CD14-positive monocyte (primary cell): ENCODE data around the gene PTAR1. TPM values are rescaled to one million over a fixed set of nuclear protein-coding genes. Genes with fewer than 3 reads are reported as not detected.

Experiments
- DNase-seq, 3 donors: peaks; one replicate each; pipeline ENCODE4 v3.0.0-alpha.2; 2011 to 2022
- H2AFZ ChIP-seq: 2 replicates; pipeline ENCODE4 v1.6.0; 2012; ENCODE audit warnings: mild to moderate bottlenecking, low read depth, low read length, inconsistent platforms; ENCODE audit not compliant: insufficient read depth, poor library complexity, severe bottlenecking
- H3K27ac ChIP-seq, 2 donors: 1 replicate in 1 of 2; 2 replicates in 1 of 2; pipeline ENCODE4 v1.5.1; 2012 to 2013; ENCODE audit warnings: low read length in 2 of 2, control low read depth in 1 of 2, inconsistent platforms in 1 of 2, low read depth in 1 of 2, mild to moderate bottlenecking in 1 of 2
- H3K27me3 ChIP-seq, 2 donors: one replicate each; pipeline versions ENCODE4 v1.6.0 to v1.6.1; 2011 to 2013; ENCODE audit warnings: low read length in 2 of 2; ENCODE audit not compliant: control insufficient read depth in 2 of 2, insufficient read depth in 2 of 2
- H3K36me3 ChIP-seq, 2 donors: replicated peaks in 1 of 2; 1 replicate in 1 of 2; 2 replicates in 1 of 2; pipeline versions ENCODE4 v1.5.1 to v1.6.1; 2012 to 2013; ENCODE audit warnings: low read length in 2 of 2, control low read depth in 1 of 2, inconsistent platforms in 1 of 2, mild to moderate bottlenecking in 1 of 2; ENCODE audit not compliant: insufficient read depth in 2 of 2, control insufficient read depth in 1 of 2
- H3K4me1 ChIP-seq, 2 donors: 1 replicate in 1 of 2; 2 replicates in 1 of 2; pipeline versions ENCODE4 v1.5.1 to v1.6.1; 2012 to 2013; ENCODE audit warnings: low read length in 2 of 2, control low read depth in 1 of 2, inconsistent platforms in 1 of 2, mild to moderate bottlenecking in 1 of 2, moderate library complexity in 1 of 2; ENCODE audit not compliant: insufficient read depth in 2 of 2, control insufficient read depth in 1 of 2
- H3K4me2 ChIP-seq: replicated peaks from 2 replicates; pipeline ENCODE3; 2012; ENCODE audit warnings: low read length, moderate library complexity, mild to moderate bottlenecking; ENCODE audit not compliant: poor library complexity, severe bottlenecking; ENCODE audit errors: extremely low read depth
- H3K4me3 ChIP-seq, 3 experiments: fragments of 200-600 bp in 1 of 3; sonication (generic) in 1 of 3; replicated peaks in 1 of 3; 1 replicate in 2 of 3; 2 replicates in 1 of 3; pipeline ENCODE4 v1.5.1; 2011 to 2013; ENCODE audit warnings: low read length in 3 of 3, mild to moderate bottlenecking in 3 of 3, control low read depth in 2 of 3, low read depth in 2 of 3, inconsistent platforms in 1 of 3, moderate library complexity in 1 of 3
- H3K79me2 ChIP-seq: 2 replicates; pipeline ENCODE4 v1.6.0; 2012; ENCODE audit warnings: mild to moderate bottlenecking, control low read depth, inconsistent platforms, low read length, moderate library complexity; ENCODE audit not compliant: insufficient read depth
- H3K9ac ChIP-seq: 2 replicates; pipeline ENCODE4 v1.6.0; 2017; ENCODE audit warnings: low read length, mild to moderate bottlenecking; ENCODE audit not compliant: insufficient read depth, poor library complexity, severe bottlenecking
- H3K9me3 ChIP-seq, 2 donors: replicated peaks in 1 of 2; 1 replicate in 1 of 2; 2 replicates in 1 of 2; pipeline versions ENCODE4 v1.5.1 to v1.6.1; 2012 to 2013; ENCODE audit warnings: low read length in 2 of 2, control low read depth in 1 of 2; ENCODE audit not compliant: control insufficient read depth in 1 of 2, insufficient read depth in 1 of 2
- H4K20me1 ChIP-seq: 2 replicates; pipeline ENCODE4 v1.6.0; 2012; ENCODE audit warnings: mild to moderate bottlenecking, low read length, control low read depth, moderate library complexity; ENCODE audit not compliant: insufficient read depth
- H3K27ac Mint-ChIP-seq, 7 donors: one replicate each; pipeline ENCODE4 v1.8.0; 2020; ENCODE audit warnings: mild to moderate bottlenecking in 7 of 7, mixed read lengths in 7 of 7, moderate library complexity in 6 of 7, inconsistent platforms in 2 of 7
- H3K27me3 Mint-ChIP-seq, 3 donors: one replicate each; pipeline ENCODE4 v1.8.0; 2021 to 2022; ENCODE audit warnings: low read depth in 3 of 3, mild to moderate bottlenecking in 3 of 3, mixed read lengths in 3 of 3, moderate library complexity in 3 of 3, inconsistent platforms in 1 of 3
- H3K36me3 Mint-ChIP-seq, 2 donors: one replicate each; pipeline ENCODE4 v1.8.0; 2020; ENCODE audit warnings: mixed read lengths in 2 of 2, inconsistent platforms in 1 of 2, mild to moderate bottlenecking in 1 of 2
- H3K4me1 Mint-ChIP-seq: one replicate; pipeline ENCODE4 v1.8.0; 2020; ENCODE audit warnings: mild to moderate bottlenecking, mixed read lengths
- H3K4me3 Mint-ChIP-seq, 2 donors: one replicate each; pipeline ENCODE4 v1.8.0; 2020; ENCODE audit warnings: mild to moderate bottlenecking in 2 of 2, mixed read lengths in 2 of 2, moderate library complexity in 1 of 2
- H3K9me3 Mint-ChIP-seq, 7 donors: one replicate each; pipeline ENCODE4 v1.8.0; 2020 to 2022; ENCODE audit warnings: mixed read lengths in 7 of 7, mild to moderate bottlenecking in 6 of 7, moderate library complexity in 6 of 7, inconsistent platforms in 2 of 7
- WGBS: methylation state at CpG from one replicate; pipeline ENCODE4 v1.1.5; 2013; ENCODE audit warnings: missing lambda C conversion rate; ENCODE audit not compliant: insufficient coverage; 5-methylcytosine and 5-hydroxymethylcytosine counted together
- intact Hi-C, 2 donors: fragments of 100-400 bp; cut with micrococcal nuclease; formaldehyde crosslinking; loops; one replicate each; pipeline versions ENCODE4 v1.15.0 to v1.15.1; 2023
- polyA plus RNA-seq, 3 donors: library from polyadenylated mRNA; depleted of rRNA in 1 of 3; unstranded in 2 of 3; stranded (reverse) in 1 of 3; fragments of 300-500 nt in 2 of 3; fragments of >200 nt in 1 of 3; fragmentation: Illumina TruSeq in 2 of 3; gene quantifications; 1 replicate in 2 of 3; 2 replicates in 1 of 3; pipeline ENCODE4 v1.2.3, GENCODE V29; 2012 to 2021
- TF ChIP-seq, protein P1 (sequence below): fragments of 200-600 bp; IDR thresholded peaks from one replicate; pipeline ENCODE4 v1.8.0; 2022; ENCODE audit warnings: antibody characterized with exemption, mild to moderate bottlenecking

Gene PTAR1
- polyA plus RNA-seq, 3 donors, result 12.3 to 24.6 (median 13.4) TPM

DNA sequence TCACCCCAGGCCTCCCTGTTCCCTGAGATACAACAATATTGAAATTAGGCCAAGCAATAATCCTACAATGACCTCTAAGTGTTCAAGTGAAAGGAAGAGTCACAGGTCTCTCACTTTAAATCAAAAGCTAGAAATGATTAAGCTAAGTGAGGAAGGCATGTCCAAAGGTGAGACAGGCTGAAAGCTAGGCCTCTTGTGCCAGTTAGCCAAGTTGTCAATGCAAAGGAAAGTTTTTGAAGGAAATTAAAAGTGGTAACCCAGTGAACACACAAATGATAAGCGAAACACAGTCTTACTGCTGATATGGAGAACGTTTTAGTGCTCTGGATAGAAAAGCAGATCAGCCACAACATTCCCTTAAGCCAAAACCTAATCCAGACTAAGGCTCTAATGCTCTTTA is 39.8 kb downstream of the PTAR1 start:
- Mint-ChIP-seq H3K27me3 (no peaks in the 10 kb centered on the region), H3K9me3 (no peaks in the 10 kb centered on the region), H3K36me3 (peaks cover 65 to 72% of the 10 kb centered on the region in 2 donors), H3K27ac (no peak overlapping the region), H3K4me1 (no peaks in the 10 kb centered on the region), H3K4me3 (no peak overlapping the region)
- Histone ChIP-seq H4K20me1 (no peaks in the 10 kb centered on the region), H3K36me3 (peaks cover 48 to 95% of the 10 kb centered on the region in 2 donors), H3K4me2 (no peak overlapping the region), H3K4me1 (no peaks in the 10 kb centered on the region), H3K9ac (no peak overlapping the region), H3K27ac (no peak overlapping the region), H2AFZ (no peak overlapping the region), H3K9me3 (no peaks in the 10 kb centered on the region), H3K27me3 (no peaks in the 10 kb centered on the region), H3K79me2 (no peaks in the 10 kb centered on the region), H3K4me3 (no peak overlapping the region)
- TF ChIP-seq, protein P1, sequence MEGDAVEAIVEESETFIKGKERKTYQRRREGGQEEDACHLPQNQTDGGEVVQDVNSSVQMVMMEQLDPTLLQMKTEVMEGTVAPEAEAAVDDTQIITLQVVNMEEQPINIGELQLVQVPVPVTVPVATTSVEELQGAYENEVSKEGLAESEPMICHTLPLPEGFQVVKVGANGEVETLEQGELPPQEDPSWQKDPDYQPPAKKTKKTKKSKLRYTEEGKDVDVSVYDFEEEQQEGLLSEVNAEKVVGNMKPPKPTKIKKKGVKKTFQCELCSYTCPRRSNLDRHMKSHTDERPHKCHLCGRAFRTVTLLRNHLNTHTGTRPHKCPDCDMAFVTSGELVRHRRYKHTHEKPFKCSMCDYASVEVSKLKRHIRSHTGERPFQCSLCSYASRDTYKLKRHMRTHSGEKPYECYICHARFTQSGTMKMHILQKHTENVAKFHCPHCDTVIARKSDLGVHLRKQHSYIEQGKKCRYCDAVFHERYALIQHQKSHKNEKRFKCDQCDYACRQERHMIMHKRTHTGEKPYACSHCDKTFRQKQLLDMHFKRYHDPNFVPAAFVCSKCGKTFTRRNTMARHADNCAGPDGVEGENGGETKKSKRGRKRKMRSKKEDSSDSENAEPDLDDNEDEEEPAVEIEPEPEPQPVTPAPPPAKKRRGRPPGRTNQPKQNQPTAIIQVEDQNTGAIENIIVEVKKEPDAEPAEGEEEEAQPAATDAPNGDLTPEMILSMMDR, result no peak
- no CpG with 5 or more reads among the region's 2 CpGs for WGBS
- no peak for DNase-seq
- intact Hi-C loops, result no loop called here

DNA sequence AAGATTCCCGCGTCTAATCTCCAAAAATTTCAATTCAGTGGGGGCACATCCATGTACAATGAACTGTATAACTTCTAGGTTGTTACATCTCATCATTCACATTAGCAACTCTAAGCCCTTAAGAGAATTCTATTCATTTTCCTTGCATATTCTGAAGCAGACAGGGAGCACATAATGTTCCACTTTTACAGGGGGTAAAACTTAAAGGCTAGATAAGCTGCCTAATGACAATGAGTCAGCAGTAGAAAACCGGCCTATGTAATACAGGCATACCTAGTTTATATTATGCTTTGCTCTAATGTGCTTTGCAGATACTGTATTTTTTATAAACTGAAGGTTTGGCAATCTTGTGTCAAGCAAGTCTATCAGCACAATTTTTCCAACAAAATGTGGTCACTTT is 40.4 kb downstream of the PTAR1 start:
- DNase-seq, result no peak
- Histone ChIP-seq H3K27ac (no peak overlapping the region), H3K9me3 (no peaks in the 10 kb centered on the region), H3K27me3 (no peaks in the 10 kb centered on the region), H3K9ac (no peak overlapping the region), H4K20me1 (no peaks in the 10 kb centered on the region), H3K36me3 (peaks cover 52 to 95% of the 10 kb centered on the region in 2 donors), H3K79me2 (no peaks in the 10 kb centered on the region), H3K4me2 (no peak overlapping the region), H2AFZ (no peak overlapping the region), H3K4me3 (no peak overlapping the region), H3K4me1 (no peaks in the 10 kb centered on the region)
- no peaks in the 10 kb centered on the region for H3K4me1 Mint-ChIP-seq
- peaks cover 61 to 73% of the 10 kb centered on the region in 2 donors for H3K36me3 Mint-ChIP-seq
- no peak overlapping the region for H3K27ac Mint-ChIP-seq
- intact Hi-C loops, result no loop called here
- H3K9me3 Mint-ChIP-seq, result no peaks in the 10 kb centered on the region
- H3K27me3 Mint-ChIP-seq, result no peaks in the 10 kb centered on the region
- TF ChIP-seq, protein P1, result no peak
- no peak overlapping the region for H3K4me3 Mint-ChIP-seq
- WGBS, result no CpG with 5 or more reads among the region's 3 CpGs
